Limb (tissue), 2 donors: ENCODE data around the gene CPPED1.
"Not testable (repeated sequence)": the region's sequence is repeated elsewhere in the genome, so short reads cannot be mapped to it uniquely, and the experiment has no call there.

Experiments
- DNase-seq, 2 donors: peaks; one replicate each; pipeline ENCODE4 v3.0.0-alpha.2; 2016; ENCODE audit errors: extremely low spot score in 2 of 2

The CPPED1 gene

GRCh38 chr16:12803203-12804093, at the start of gene CPPED1:
Gene CPPED1, minus strand, starts transcription at chr16:12803887. Its CDS starts 111 bp downstream, at chr16:12803776.
- DNase-seq, result peak; percentile 85 to 94

- no peak for DNase-seq
These were observed 46.5 kb upstream of the CPPED1 start for GRCh38 chr16:12850186-12850585.

- no peak for DNase-seq
These were observed 42.9 kb upstream of the CPPED1 start for GRCh38 chr16:12846592-12846991.

GRCh38 chr16:12845282-12845681, 41.6 kb upstream of the CPPED1 start:
- no peak for DNase-seq

GRCh38 chr16:12837756-12838155, 34.1 kb upstream of the CPPED1 start:
- DNase-seq, result no peak

- no peak for DNase-seq
These were observed 33.6 kb upstream of the CPPED1 start for GRCh38 chr16:12837291-12837690.

GRCh38 chr16:12833926-12834325, 30.2 kb upstream of the CPPED1 start:
- peak in 1 of 2 donors; percentile 26 for DNase-seq

GRCh38 chr16:12829096-12829888, 25.6 kb upstream of the CPPED1 start:
- peak; percentile 5 to 28 for DNase-seq

GRCh38 chr16:12828206-12828605, 24.5 kb upstream of the CPPED1 start:
- DNase-seq, result no peak

GRCh38 chr16:12826559-12826958, 22.9 kb upstream of the CPPED1 start:
- no peak for DNase-seq

GRCh38 chr16:12819126-12820117, 15.7 kb upstream of the CPPED1 start:
- peak in 1 of 2 donors; percentile 72 for DNase-seq

GRCh38 chr16:12818326-12818725, 14.6 kb upstream of the CPPED1 start:
- DNase-seq, result no peak

- not testable (repeated sequence) for DNase-seq
These were observed 13.1 kb upstream of the CPPED1 start for GRCh38 chr16:12816791-12817214.

GRCh38 chr16:12815361-12815760, 11.7 kb upstream of the CPPED1 start:
- DNase-seq, result no peak

GRCh38 chr16:12813734-12814133, 10.0 kb upstream of the CPPED1 start:
- not testable (repeated sequence) for DNase-seq

GRCh38 chr16:12813321-12813720, 9.6 kb upstream of the CPPED1 start:
- not testable (repeated sequence) for DNase-seq

- DNase-seq, result no peak
These were observed 8.0 kb upstream of the CPPED1 start for GRCh38 chr16:12811441-12812383.

- DNase-seq, result no peak
These were observed 1.4 kb upstream of the CPPED1 start for GRCh38 chr16:12805066-12805465.

- DNase-seq, result no peak
These were observed 708 bp upstream of the CPPED1 start for GRCh38 chr16:12804395-12804794.

- no peak for DNase-seq
These were observed 1.0 kb downstream of the CPPED1 start for GRCh38 chr16:12802661-12803060.
